Breast epithelium (tissue), 3 donors: ENCODE measurements around the gene PRKCE.

Experiments used
- CTCF ChIP-seq, 3 donors: fragments of 450-650 bp; IDR thresholded peaks; one replicate each; pipeline ENCODE4 v1.5.1; 2016 to 2017; ENCODE audit warnings: antibody characterized with exemption in 3 of 3, mild to moderate bottlenecking in 3 of 3, moderate library complexity in 3 of 3
- POLR2A ChIP-seq: fragments of 450-650 bp; IDR thresholded peaks from one replicate; pipeline ENCODE4 v1.6.1; 2016; ENCODE audit warnings: antibody characterized with exemption, mild to moderate bottlenecking, moderate library complexity

GRCh38 chr2:46127176-46127575, 475.7 kb downstream of the PRKCE start:
- TF ChIP-seq CTCF (IDR thresholded peaks at IDR 0.05): no peak
- no peak for TF ChIP-seq POLR2A
